Uterus (tissue), 4 donors: ENCODE results near the gene SMPDL3A. TPM values are rescaled to one million over a fixed set of nuclear protein-coding genes. Genes with fewer than 3 reads are reported as not detected.

Experiments used
- DNase-seq, 2 donors: peaks; one replicate each; pipeline ENCODE4 v3.0.0-alpha.2; 2019 to 2020
- H3K27ac ChIP-seq, 2 donors: fragments of 200-600 bp; sonication (generic); 1 replicate in 1 of 2; 2 replicates in 1 of 2; pipeline ENCODE4 v1.5.1; 2016 to 2018
- H3K27me3 ChIP-seq, 2 donors: fragments of 200-600 bp; sonication (generic); one replicate each; pipeline ENCODE4 v1.5.1; 2018 to 2019; ENCODE audit warnings: control low read depth in 1 of 2
- H3K36me3 ChIP-seq, 2 donors: fragments of 200-600 bp; sonication (generic); one replicate each; pipeline ENCODE4 v1.5.1; 2019; ENCODE audit warnings: control low read depth in 1 of 2
- H3K4me1 ChIP-seq, 2 donors: fragments of 200-600 bp; sonication (generic); one replicate each; pipeline ENCODE4 v1.5.1; 2018 to 2019; ENCODE audit warnings: control low read depth in 1 of 2
- H3K4me3 ChIP-seq, 2 donors: fragments of 200-600 bp; sonication (generic); 1 replicate in 1 of 2; 2 replicates in 1 of 2; pipeline ENCODE4 v1.5.1; 2018 to 2019; ENCODE audit warnings: mild to moderate bottlenecking in 1 of 2
- H3K9me3 ChIP-seq, 2 donors: fragments of 200-600 bp; sonication (generic); one replicate each; pipeline ENCODE4 v1.5.1; 2019; ENCODE audit warnings: control low read depth in 1 of 2
- POLR2A ChIP-seq, 2 donors: fragments of 450-650 bp; IDR thresholded peaks; one replicate each; pipeline ENCODE4 v1.6.1; 2016; ENCODE audit warnings: antibody characterized with exemption in 2 of 2, mild to moderate bottlenecking in 1 of 2, moderate library complexity in 1 of 2
- intact Hi-C: fragments of 100-400 bp; cut with DNase I; formaldehyde crosslinking; loops from one replicate; pipeline ENCODE4 v1.15.1; 2023; ENCODE audit warnings: low total_unique reads
- total RNA-seq, 4 donors: library from RNA; depleted of rRNA in 3 of 4; stranded (reverse); fragments of >200 nt in 3 of 4; gene quantifications; one replicate each; pipeline versions ENCODE4 v1.1.0 to v1.2.4, GENCODE V29; 2014 to 2023
- TF ChIP-seq, protein P1 (sequence below), 4 experiments: fragments of 200-600 bp in 2 of 4; fragments of 450-650 bp in 2 of 4; sonication (generic) in 2 of 4; IDR thresholded peaks; one replicate each; pipeline ENCODE4 v1.5.1; 2016 to 2019; ENCODE audit warnings: antibody characterized with exemption in 4 of 4, mild to moderate bottlenecking in 2 of 4, moderate library complexity in 1 of 4
- donor health status: DM: yes; HTN: yes; CAD: no.

SMPDL3A gene
- total RNA-seq, 4 donors from 2014 or later = 4.1 to 18.7 (median 13.3) TPM

DNA sequence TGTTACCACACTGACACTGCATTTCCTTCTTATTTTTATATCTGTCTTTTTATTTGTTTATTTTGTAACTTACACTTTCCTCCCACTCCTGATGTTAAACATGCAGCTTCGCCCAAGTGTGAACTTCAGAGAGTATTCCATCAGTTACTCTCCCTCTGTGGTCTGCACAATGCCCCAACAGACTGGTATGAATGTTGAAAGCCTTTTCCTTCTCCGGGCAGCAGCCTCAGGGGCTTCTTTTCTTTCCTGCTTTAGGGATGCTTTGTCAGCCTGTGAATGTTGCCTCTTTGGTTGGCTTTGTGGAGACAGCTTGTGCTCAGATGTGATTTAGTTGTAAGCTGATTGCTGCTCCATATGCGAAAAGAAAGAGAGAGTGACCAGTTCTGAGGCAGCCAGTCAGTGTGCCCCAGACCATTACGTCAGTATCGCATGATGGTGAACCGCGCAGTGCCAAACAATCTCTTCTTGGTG, 44.0 kb downstream of the SMPDL3A start:
- intact Hi-C loops = no loop called here
- Histone ChIP-seq H3K27ac (no peak overlapping the region), H3K4me1 (no peaks in the 10 kb centered on the region), H3K27me3 (no peaks in the 10 kb centered on the region), H3K4me3 (no peak overlapping the region), H3K9me3 (no peaks in the 10 kb centered on the region), H3K36me3 (no peaks in the 10 kb centered on the region)
- DNase-seq = no peak
- TF ChIP-seq POLR2A (IDR thresholded peaks at IDR 0.05) = no peak
- TF ChIP-seq, protein P1, sequence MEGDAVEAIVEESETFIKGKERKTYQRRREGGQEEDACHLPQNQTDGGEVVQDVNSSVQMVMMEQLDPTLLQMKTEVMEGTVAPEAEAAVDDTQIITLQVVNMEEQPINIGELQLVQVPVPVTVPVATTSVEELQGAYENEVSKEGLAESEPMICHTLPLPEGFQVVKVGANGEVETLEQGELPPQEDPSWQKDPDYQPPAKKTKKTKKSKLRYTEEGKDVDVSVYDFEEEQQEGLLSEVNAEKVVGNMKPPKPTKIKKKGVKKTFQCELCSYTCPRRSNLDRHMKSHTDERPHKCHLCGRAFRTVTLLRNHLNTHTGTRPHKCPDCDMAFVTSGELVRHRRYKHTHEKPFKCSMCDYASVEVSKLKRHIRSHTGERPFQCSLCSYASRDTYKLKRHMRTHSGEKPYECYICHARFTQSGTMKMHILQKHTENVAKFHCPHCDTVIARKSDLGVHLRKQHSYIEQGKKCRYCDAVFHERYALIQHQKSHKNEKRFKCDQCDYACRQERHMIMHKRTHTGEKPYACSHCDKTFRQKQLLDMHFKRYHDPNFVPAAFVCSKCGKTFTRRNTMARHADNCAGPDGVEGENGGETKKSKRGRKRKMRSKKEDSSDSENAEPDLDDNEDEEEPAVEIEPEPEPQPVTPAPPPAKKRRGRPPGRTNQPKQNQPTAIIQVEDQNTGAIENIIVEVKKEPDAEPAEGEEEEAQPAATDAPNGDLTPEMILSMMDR (IDR thresholded peaks at IDR 0.05) = no peak

DNA sequence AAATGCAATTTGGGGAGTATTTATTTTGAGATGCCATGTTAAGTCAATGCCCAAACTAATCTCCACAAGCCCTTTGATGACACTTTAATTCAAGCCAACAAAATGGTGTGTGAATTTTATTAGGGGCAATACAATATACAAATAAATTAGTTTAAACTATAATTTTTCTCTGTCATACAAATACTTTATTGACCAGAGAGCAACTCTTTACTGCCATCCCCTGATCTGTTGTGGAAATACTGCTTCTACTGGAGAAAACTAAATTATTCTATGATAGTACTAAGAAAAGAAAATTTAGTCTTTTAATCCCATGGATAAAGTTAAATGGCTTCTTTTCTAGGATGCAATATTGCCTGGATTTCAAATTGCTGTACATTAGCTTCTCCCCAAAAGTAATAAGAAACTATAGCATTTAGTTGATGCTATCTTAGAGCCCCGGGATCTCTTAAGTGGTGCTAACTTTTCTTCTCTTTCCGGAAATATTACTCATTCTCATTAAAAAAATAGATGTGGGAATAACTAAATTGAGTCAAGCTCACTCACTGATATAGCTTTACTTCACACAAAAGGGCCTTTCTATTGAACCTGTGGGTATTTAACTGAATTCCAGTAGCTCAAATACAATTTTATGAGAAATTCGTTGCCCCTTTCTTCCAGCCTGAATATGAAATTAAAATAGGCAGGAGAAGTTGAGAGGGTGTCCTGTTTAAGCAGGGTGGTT, 49.2 kb downstream of the SMPDL3A start:
- Histone ChIP-seq H3K4me1 (no peaks in the 10 kb centered on the region), H3K27me3 (no peaks in the 10 kb centered on the region), H3K9me3 (no peaks in the 10 kb centered on the region), H3K36me3 (no peaks in the 10 kb centered on the region), H3K4me3 (no peak overlapping the region), H3K27ac (no peak overlapping the region)
- no peak for DNase-seq
- intact Hi-C loops = no loop called here
- TF ChIP-seq POLR2A (IDR thresholded peaks at IDR 0.05) = no peak
- TF ChIP-seq, protein P1 (IDR thresholded peaks at IDR 0.05) = peak in 2 of 4 experiments; percentile 15 to 36

DNA sequence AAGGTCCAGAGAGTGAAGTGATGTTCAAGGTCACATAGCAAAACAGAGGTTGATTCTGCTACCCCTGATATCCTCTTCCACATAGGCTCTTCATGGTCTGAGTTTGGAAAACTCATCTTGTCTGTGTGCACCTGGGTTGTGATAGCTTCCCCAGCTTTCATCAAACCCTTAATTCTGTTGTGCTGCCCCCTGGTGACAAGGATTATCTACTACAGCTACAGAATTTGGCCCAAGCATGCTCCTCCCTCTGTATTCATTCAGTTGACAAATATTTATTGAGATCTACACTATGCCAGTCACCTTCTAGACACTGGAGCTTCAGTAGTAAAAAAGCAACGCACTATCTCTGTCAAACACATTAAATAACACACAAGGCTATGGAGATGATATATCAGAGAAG, 50.4 kb downstream of the SMPDL3A start:
- TF ChIP-seq POLR2A (IDR thresholded peaks at IDR 0.05) = no peak
- TF ChIP-seq, protein P1 (IDR thresholded peaks at IDR 0.05) = peak; percentile 63 to 72 (median 70)
- intact Hi-C loops = no loop called here
- no peaks in the 10 kb centered on the region for H3K9me3 ChIP-seq
- no peak overlapping the region for H3K4me3 ChIP-seq
- H3K4me1 ChIP-seq = no peaks in the 10 kb centered on the region
- H3K27ac ChIP-seq = no peak overlapping the region
- no peaks in the 10 kb centered on the region for H3K27me3 ChIP-seq
- H3K36me3 ChIP-seq = no peaks in the 10 kb centered on the region
- peak; percentile 44 to 56 for DNase-seq

DNA sequence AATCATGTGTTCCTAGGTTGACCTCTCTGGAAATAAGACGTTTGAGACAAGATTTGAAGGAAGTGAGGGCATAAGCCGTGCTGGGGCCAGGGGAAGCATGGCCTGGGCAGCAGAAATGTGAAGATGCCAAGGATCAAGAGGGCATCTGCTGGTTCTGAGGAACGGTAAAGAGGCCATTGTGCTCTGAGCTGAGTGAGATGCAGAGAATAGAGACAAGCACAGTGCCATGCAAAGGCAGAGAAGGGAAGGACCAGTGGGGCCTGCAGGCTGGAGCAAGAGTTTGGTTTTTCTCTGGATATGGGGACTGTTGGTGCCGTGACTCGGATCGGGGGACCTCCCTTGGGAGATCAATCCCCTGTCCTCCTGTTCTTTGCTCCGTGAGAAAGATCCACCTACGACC, 50.8 kb downstream of the SMPDL3A start:
- Histone ChIP-seq H3K4me1 (no peaks in the 10 kb centered on the region), H3K36me3 (no peaks in the 10 kb centered on the region), H3K9me3 (no peaks in the 10 kb centered on the region), H3K4me3 (no peak overlapping the region), H3K27ac (no peak overlapping the region), H3K27me3 (no peaks in the 10 kb centered on the region)
- no peak for DNase-seq
- intact Hi-C loops = no loop called here
- TF ChIP-seq, protein P1 (IDR thresholded peaks at IDR 0.05) = no peak
- TF ChIP-seq POLR2A (IDR thresholded peaks at IDR 0.05) = no peak

DNA sequence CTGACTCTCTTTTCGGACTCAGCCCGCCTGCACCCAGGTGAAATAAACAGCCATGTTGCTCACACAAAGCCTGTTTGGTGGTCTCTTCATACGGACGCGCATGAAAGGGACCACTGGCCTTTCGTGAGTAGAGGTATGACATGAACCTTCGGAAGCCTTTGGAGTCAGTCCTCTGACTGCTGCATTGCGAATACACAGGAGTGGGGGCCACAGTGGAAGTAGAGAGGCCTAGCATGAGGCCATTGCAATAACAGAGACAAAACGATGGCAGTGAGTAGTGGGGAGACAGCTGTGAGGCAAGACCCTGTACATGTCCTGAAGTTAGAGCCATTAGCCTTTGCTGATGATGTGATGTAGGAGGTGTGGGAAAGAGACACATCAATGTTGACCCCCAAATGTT, 56.4 kb downstream of the SMPDL3A start:
- TF ChIP-seq POLR2A (IDR thresholded peaks at IDR 0.05) = no peak
- TF ChIP-seq, protein P1 (IDR thresholded peaks at IDR 0.05) = no peak
- Histone ChIP-seq H3K4me3 (no peak overlapping the region), H3K27ac (peak overlapping the region in 1 of 2 donors; percentile 33)

More for the DNA sequence above, 56.4 kb downstream of the SMPDL3A start:
- intact Hi-C loops = no loop called here
- no peaks in the 10 kb centered on the region for H3K27me3 ChIP-seq
- no peaks in the 10 kb centered on the region for H3K4me1 ChIP-seq
- no peaks in the 10 kb centered on the region for H3K9me3 ChIP-seq
- no peak for DNase-seq
- H3K36me3 ChIP-seq = no peaks in the 10 kb centered on the region
